ENCODE results near the gene ATP6V1G3. TPM values are rescaled to one million over a fixed set of nuclear protein-coding genes. Genes with fewer than 3 reads are reported as not detected.

ATP6V1G3 gene
- total RNA-seq, 4 donors from 2014 or later: not detected

DNA sequence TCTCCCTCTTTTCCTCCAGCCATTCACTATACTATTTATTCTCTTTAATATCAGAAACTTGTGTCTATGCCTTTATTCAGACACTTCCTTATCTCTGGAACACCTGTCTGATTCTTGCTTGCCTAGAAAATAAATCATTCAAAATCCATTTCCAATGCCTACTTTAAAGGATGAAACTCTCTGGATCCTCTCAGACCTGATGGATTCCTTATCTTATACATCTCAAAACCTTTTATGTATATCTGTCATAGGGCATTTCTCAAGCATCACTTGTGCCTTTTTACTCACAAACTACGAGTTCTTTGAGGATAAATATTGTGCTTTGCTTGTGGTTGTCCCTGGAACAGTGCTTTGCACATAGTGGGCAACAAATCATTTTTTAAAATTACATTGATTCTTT, 3.8 kb upstream of the ATP6V1G3 start:
- H3K4me1 ChIP-seq: no peaks in the 10 kb centered on the region
- no peak for DNase-seq (ENCODE audit: low spot score in 2 of 2)
- no peaks in the 10 kb centered on the region for H3K9me3 ChIP-seq
- H3K36me3 ChIP-seq: no peaks in the 10 kb centered on the region
- no peak overlapping the region for H3K4me3 ChIP-seq
- TF ChIP-seq EP300 (IDR thresholded peaks at IDR 0.05): no peak
- TF ChIP-seq CTCF (IDR thresholded peaks at IDR 0.05): no peak
- TF ChIP-seq POLR2A (IDR thresholded peaks at IDR 0.05): no peak
- TF ChIP-seq POLR2AphosphoS5 (IDR thresholded peaks at IDR 0.05): no peak
- H3K27ac ChIP-seq: no peak overlapping the region
- 36% methylated on average over 1 of the region's 1 CpG for WGBS
- no peaks in the 10 kb centered on the region for H3K27me3 ChIP-seq

DNA sequence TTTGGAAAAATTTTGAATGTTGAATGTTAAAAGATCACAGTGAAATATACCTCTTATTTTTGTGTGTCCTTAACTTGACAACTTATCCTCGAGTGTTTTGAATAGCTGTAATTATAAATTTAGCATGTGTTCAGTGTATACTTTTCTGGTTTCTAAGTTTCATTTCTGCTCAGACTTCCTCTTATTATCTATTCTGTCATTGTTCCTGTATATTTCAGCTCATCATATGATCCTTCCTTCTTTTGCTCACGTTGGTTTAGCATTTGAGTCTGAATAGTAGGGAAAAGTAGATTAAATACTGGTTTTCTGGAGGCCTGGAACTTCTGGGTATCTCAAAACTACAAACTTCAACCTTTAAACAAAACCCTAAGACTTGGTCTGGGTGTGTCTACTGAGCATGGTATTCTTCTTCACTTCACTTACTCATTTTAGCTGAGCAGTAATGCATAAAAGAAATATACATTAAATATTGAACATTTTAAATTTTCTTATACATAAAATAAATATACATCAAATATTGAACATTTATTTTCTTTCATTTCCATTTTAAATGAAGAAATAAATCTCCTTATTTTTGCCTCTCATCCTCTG, 3.3 kb upstream of the ATP6V1G3 start:
- TF ChIP-seq EP300 (IDR thresholded peaks at IDR 0.05) (no peak), POLR2A (IDR thresholded peaks at IDR 0.05) (no peak)
- H3K9me3 ChIP-seq: no peaks in the 10 kb centered on the region
- no peak overlapping the region for H3K27ac ChIP-seq

GRCh38 chr1:198542632-198543031, 2.2 kb upstream of the ATP6V1G3 start:
- Histone ChIP-seq H3K36me3 (no peaks in the 10 kb centered on the region), H3K4me3 (no peak overlapping the region), H3K4me1 (no peaks in the 10 kb centered on the region), H3K27me3 (no peaks in the 10 kb centered on the region), H3K9me3 (no peaks in the 10 kb centered on the region), H3K27ac (no peak overlapping the region)
- no peak for DNase-seq (ENCODE audit: low spot score in 2 of 2)
- WGBS: 73% methylated on average over 1 of the region's 1 CpG
- TF ChIP-seq EP300 (IDR thresholded peaks at IDR 0.05): no peak
- TF ChIP-seq POLR2A (IDR thresholded peaks at IDR 0.05): no peak
- no peak for TF ChIP-seq POLR2AphosphoS5 (IDR thresholded peaks at IDR 0.05)
- TF ChIP-seq CTCF (IDR thresholded peaks at IDR 0.05): no peak

More for the DNA sequence above, 3.3 kb upstream of the ATP6V1G3 start:
- Histone ChIP-seq H3K4me1 (no peaks in the 10 kb centered on the region), H3K27me3 (no peaks in the 10 kb centered on the region), H3K36me3 (no peaks in the 10 kb centered on the region), H3K4me3 (no peak overlapping the region)
- WGBS: 50% methylated on average over 2 of the region's 2 CpGs
- DNase-seq (ENCODE audit: low spot score in 2 of 2): no peak

GRCh38 chr1:198541737-198542136, 1.3 kb upstream of the ATP6V1G3 start:
- TF ChIP-seq POLR2AphosphoS5 (IDR thresholded peaks at IDR 0.05) (no peak), POLR2A (IDR thresholded peaks at IDR 0.05) (no peak), CTCF (IDR thresholded peaks at IDR 0.05) (no peak), EP300 (IDR thresholded peaks at IDR 0.05) (no peak)

GRCh38 chr1:198538579-198539364, 1.7 kb downstream of the ATP6V1G3 start:
- no peak for DNase-seq (ENCODE audit: low spot score in 2 of 2)
- H3K27ac ChIP-seq: no peak overlapping the region
- no peak overlapping the region for H3K4me3 ChIP-seq
- no peaks in the 10 kb centered on the region for H3K9me3 ChIP-seq
- 89% methylated on average over 7 of the region's 7 CpGs for whole genome bisulfite sequencing
- H3K4me1 ChIP-seq: no peaks in the 10 kb centered on the region
- TF ChIP-seq CTCF (IDR thresholded peaks at IDR 0.05): no peak
- no peak for TF ChIP-seq POLR2AphosphoS5 (IDR thresholded peaks at IDR 0.05)
- no peak for TF ChIP-seq POLR2A (IDR thresholded peaks at IDR 0.05)
- TF ChIP-seq EP300 (IDR thresholded peaks at IDR 0.05): no peak
- H3K36me3 ChIP-seq: no peaks in the 10 kb centered on the region
- H3K27me3 ChIP-seq: no peaks in the 10 kb centered on the region

More at GRCh38 chr1:198541737-198542136, 1.3 kb upstream of the ATP6V1G3 start:
- no peak overlapping the region for H3K27ac ChIP-seq
- no peaks in the 10 kb centered on the region for H3K27me3 ChIP-seq
- no peaks in the 10 kb centered on the region for H3K36me3 ChIP-seq
- H3K4me1 ChIP-seq: no peaks in the 10 kb centered on the region
- no peaks in the 10 kb centered on the region for H3K9me3 ChIP-seq
- H3K4me3 ChIP-seq: no peak overlapping the region
- 88% methylated on average over 3 of the region's 3 CpGs for WGBS
- no peak for DNase-seq (ENCODE audit: low spot score in 2 of 2)
